Activated CD8-positive, alpha-beta memory T cell treated with anti-CD3 and anti-CD28 coated beads, Interleukin-2, amount 50 U/mL, for 48 hours (primary cell): Measurements from ENCODE around the gene AXIN1.
"Not testable (repeated sequence)": the region's sequence is repeated elsewhere in the genome, so short reads cannot be mapped to it uniquely, and the experiment has no call there.

Source experiments
- DNase-seq: peaks from one replicate; pipeline ENCODE4 v3.0.0-alpha.2; 2020

AXIN1 gene, protein sequence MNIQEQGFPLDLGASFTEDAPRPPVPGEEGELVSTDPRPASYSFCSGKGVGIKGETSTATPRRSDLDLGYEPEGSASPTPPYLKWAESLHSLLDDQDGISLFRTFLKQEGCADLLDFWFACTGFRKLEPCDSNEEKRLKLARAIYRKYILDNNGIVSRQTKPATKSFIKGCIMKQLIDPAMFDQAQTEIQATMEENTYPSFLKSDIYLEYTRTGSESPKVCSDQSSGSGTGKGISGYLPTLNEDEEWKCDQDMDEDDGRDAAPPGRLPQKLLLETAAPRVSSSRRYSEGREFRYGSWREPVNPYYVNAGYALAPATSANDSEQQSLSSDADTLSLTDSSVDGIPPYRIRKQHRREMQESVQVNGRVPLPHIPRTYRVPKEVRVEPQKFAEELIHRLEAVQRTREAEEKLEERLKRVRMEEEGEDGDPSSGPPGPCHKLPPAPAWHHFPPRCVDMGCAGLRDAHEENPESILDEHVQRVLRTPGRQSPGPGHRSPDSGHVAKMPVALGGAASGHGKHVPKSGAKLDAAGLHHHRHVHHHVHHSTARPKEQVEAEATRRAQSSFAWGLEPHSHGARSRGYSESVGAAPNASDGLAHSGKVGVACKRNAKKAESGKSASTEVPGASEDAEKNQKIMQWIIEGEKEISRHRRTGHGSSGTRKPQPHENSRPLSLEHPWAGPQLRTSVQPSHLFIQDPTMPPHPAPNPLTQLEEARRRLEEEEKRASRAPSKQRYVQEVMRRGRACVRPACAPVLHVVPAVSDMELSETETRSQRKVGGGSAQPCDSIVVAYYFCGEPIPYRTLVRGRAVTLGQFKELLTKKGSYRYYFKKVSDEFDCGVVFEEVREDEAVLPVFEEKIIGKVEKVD

DNA sequence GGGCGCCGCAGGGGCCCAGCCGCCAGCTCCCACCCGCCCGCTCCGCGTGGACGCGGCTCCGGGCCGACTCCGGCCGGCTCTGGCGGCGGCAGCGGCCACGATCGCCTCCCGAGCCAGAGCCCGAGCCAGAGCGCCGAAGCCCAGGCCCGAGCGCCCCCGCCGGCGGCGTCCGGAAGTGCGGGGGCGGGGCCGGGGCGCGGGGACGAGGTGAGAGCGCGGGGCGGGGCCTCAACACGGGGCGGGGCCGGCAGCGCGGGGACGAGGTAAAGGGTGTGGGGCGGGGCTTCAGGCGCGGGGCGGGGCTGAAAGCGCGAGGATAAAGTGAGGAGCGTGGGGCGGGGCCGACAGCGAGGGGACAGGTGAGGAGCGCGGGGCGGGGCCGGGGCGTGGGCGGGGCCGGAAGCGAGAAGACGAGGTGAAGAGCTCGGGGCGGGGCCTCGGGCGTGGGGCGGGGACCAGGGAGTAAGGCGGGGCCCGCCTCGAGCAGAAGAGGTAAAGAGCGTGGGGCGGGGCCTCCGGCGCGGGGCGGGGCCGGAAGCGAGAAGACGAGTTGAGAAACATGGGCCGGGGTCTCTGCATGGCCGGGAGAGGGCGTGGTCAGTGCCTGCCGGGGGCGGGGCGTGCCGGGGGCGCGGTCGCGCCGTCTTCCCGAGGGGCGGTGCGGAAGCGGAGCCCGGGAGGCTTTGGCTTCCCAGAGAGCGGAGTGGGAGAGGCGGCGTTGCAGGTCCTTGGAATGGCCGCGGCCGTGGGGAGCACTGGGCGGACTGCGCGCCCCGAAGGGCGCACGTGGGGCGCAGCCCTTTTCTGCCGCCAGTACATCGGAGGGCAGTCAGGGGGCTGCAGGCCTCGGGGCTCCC is at the start of gene AXIN1:
TSS of gene AXIN1 (minus strand) at position 177 of the 857 bp plus-strand sequence. CDS start 5,698 bp downstream, outside the sequence.
- peak; percentile 100 for DNase-seq

DNA sequence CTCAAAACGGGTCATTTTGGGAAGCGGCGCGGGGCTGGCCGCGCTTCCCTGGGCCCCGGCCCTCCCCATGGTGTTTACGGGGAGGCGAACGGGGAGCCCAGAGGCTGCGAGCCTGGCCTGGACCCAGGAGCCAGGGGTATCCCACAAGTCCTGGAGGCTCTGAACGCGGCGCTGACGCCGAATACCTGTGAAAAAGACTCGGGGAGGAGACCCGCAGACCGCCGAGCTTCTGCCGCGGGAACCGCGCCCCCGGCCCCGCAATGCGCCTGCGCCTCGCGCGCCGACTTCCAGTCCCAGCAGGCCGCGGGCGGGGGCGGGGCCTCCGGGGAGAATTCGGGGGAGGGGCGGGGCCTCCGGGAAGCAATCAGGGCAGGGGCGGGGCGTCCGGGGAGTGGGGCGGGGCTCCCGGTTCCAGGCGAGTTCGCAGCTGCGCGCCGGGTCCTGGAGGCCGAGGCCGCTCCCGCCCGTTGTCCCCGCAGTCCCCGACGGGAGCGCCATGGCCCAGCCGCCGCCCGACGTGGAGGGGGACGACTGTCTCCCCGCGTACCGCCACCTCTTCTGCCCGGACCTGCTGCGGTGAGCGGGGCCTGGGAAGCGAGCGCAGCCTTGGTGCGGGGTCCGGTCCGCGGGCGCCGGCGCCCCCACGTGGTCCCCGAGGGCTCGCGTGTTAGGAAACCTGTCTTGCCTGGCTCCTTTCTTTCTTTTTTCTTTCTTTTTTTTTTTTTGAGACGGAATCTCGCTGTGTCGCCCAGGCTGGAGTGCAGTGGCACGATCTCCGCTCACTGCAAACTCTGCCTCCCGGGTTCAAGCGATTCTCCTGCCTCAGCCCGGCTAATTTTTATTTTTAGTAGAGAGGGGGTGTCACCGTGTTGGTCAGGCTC is 49.2 kb upstream of the AXIN1 start, which contains the start of gene DECR2:
TSS of gene DECR2 (plus strand) at position 418 of the 881 bp plus-strand sequence. CDS start at position 497, 79 bp downstream.
- peak; percentile 99 for DNase-seq

DNA sequence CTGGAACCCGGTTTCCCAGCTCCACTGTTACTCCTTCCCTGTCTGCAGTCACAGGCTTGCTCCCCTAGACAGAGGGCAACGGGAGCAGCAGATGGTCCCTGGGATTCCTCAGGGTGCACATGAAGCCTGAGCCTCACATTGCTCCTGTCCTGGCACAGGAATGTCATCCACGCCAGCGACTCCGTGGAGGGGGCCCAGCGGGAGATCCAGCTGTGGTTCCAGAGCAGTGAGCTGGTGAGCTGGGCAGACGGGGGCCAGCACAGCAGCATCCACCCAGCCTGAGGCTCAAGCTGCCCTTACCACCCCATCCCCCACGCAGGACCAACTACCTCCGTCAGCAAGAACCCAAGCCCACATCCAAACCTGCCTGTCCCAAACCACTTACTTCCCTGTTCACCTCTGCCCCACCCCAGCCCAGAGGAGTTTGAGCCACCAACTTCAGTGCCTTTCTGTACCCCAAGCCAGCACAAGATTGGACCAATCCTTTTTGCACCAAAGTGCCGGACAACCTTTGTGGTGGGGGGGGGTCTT is 47.6 kb upstream of the AXIN1 start:
- no peak for DNase-seq

DNA sequence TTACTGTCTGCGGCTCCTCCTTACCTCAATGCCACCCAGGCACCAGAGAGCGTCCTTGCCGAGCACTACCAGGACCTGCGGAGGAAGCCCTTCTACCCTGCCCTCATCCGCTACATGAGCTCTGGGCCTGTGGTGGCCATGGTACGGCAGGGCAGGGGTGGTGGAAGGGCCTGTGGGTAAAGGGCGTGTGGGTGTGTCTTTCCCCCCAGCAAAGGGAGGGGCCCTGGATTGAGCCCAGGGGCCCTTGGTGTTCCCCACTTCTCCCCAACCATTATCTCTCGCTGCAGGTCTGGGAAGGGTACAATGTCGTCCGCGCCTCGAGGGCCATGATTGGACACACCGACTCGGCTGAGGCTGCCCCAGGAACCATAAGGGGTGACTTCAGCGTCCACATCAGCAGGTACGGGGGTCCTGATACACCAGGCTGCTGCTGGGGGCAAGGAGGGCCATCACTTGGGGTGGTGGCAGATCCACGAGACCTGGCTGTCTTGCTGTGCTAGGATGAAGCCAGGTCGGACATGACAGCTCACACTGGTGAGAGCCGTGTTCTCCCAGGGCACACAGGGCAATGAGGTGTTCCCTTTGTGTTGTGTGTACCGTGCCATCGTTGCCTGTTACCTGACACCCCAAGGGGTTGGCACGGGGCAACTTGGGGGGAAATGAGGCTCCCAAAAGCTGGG is 47.0 kb upstream of the AXIN1 start:
- DNase-seq = no peak

DNA sequence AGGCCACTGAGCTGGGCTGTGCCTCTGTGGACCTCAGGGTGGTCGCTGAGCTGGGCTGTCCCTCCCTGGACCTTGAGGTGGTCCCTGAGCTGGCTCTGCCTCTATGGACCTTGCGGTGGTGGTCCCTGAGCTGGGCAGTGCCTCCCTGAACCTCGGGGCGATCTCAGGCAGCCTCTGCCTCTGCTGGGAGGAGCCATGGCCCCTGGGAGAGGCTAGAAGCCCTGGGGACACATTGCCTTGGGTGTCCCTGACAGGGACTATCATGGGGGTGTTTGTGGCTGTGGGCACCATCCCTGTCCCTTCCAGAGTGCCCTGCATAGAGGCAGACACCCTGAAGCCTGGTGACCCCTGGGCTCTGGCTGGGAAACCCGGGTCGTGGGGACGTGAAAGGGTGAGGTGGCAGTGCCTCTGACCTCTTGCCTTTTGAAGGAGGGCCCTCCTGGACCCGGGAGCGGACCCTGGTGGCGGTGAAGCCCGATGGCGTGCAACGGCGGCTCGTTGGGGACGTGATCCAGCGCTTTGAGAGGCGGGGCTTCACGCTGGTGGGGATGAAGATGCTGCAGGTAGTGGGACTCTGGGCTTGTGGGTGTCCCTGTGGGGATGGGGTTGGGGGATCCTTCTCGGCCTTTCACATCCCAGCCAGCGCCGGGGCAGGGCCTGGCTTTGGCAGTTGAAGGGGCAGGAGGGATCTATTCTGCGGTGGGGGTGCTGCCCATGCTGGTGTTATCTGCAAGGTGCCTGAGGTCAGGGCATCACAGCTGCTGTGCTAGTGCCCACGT is 46.2 kb upstream of the AXIN1 start:
- DNase-seq = no peak

DNA sequence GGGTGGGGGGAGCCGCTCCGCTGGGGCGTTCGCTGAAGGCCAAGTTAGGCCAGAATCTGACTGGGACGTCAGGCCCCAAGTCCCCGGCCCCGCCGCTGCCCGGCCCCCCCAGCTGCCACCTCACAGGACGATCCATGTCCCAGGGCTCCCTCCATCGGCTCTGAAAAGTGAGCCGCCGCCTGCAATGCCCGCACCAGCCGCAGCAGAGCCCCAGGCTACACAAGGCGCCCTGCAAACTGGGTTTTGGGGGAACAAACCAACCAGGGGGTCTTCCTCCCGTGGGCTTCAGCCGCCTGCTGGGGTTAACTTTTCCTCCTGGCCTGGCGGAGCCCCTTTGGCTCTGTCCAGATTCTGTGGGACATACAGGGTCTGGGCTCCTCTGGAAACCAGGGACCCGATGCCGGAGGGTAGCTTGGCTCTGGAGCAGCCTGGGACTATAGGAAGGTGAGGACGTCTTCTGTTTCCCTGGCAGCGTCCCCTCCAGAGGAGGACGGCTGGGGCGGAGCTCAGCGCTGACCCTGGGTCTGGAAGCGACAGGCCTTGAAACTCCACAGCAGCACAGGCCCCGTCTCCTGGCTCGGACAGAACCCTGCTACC is 45.3 kb upstream of the AXIN1 start:
- DNase-seq = no peak

DNA sequence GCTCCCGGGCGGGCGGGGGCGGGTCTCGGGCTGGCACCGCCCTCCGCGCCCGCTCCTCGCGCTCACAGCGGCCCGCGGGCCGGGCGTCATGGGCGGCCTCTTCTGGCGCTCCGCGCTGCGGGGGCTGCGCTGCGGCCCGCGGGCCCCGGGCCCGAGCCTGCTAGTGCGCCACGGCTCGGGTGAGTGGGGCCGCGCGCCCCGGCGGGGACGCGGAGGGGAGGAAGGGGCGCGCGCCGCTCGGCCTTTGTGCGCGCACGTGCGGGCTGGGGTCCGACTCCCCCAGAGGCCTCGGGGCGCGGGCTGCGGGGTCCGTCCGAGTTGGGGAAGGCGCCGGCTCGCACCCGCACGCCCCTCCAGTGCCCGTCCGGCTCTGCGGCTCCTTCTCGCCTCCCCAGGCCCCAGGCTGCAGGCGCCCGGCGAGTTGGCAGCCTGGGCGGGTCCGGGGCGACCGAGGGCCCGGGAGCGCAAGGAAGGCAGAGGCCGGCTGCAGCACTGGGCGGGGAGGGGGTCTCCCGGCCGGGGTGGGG is 44.7 kb upstream of the AXIN1 start, which contains the start of gene NME4:
TSS of gene NME4 (plus strand) at position 65 of the 527 bp plus-strand sequence. CDS start at position 89, 24 bp downstream.
- DNase-seq = no peak

DNA sequence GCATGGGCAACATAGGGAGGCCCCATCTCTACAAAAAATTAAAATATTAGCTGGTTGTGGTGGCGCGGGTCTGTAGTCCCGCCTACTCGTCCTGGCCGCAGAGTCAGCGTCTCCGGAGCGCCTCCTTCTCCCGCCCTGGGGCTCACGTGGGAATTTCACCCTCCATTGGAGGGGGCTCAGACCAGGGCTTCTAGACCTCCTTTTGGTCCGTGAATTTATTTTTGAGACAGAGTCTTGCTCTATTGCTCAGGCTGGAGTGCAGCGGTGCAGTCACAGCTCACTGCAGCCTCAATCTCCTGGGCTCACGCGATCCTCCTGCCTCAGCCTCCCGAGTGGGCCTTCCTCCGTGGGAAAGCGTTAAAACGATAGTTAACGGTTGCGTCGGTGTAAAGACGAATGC is 44.1 kb upstream of the AXIN1 start:
- DNase-seq = no peak

DNA sequence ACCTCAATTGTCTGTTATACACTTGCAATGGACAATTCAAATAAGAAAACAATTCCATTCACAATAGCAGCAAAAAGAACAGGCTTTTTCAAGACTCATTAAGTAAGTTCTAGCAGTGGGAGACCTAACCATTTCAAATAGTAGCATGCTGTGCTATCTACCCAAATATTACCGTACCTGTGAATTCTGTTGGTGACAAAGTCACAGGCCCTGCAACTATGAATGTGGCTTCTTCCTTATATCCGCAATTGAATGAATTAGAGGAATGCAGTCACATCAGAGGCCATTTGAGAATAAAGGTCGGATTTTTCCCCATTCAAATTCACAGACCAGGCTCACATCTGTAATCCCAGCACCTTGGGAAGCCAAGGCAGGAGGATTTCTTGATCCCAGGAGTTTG is 43.7 kb upstream of the AXIN1 start:
- no peak for DNase-seq

DNA sequence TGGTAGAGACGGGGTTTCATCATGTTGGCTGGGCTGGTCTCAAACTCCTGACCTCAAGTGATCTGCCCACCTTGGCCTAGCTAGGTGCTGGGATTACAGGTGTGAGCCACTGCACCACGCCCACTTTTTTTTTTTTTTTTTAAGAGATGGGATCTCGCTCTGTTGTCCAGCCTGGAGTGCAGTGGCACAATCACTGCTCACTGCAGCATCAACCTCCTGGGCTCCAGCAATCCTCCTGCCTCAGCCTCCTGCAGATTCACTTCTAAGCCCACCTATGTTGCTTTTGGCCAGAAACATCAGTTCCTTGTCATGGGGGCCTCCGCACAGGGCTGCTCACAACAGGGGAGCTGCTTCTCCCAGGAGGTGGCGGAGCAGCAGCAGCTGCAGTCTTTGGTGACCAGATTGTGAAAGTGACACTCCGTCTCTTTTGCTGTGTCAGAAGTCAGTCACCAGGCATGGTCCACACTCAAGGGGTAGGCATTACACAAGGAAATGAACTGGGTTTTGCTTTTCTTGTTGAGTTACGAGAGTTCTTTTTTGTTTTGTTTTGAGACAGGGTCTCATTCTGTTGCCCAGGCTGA is 40.0 kb upstream of the AXIN1 start:
- DNase-seq = no peak

DNA sequence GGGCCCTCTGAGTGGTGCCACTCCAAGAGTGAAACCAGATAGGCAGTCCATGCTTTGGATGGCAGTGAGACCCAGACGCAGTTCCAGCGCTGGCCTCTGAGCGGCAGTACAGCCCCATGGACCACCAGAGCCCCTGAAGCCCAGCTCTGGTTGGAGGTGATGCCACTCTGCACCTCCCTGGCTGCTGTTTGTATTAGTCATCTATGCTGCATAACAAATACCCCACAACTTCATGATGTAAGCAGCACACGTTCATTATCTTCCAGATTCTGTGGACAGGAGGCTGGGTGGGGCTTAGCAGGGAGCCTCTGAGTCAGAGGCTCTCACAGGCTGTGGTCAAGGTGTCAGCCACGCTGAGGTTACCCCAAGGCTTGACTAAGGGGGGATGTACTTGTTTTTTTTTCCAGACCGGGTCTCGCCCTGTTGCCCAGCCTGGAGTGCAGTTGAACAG is 39.4 kb upstream of the AXIN1 start:
- peak; percentile 94 for DNase-seq

DNA sequence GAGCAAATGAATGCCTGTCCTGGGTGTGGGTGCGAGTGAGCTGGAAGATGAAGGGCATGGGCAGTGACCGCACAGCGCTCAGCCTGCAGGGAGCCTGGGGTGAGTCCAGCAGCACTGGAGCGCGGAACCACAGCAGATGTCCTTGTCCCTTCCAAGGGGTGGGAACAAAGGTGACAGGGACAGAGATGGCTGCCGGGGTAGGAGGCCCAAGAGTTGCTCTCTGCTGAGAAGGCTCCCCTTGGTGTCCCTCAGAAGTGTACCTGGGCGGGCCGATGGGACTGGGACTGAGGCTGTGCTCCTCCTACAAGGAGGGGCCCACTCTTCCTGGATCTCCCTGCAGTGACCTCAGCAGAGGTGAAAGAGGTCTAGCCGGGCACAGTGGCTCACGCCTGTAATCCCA is 36.8 kb upstream of the AXIN1 start:
- DNase-seq = no peak

DNA sequence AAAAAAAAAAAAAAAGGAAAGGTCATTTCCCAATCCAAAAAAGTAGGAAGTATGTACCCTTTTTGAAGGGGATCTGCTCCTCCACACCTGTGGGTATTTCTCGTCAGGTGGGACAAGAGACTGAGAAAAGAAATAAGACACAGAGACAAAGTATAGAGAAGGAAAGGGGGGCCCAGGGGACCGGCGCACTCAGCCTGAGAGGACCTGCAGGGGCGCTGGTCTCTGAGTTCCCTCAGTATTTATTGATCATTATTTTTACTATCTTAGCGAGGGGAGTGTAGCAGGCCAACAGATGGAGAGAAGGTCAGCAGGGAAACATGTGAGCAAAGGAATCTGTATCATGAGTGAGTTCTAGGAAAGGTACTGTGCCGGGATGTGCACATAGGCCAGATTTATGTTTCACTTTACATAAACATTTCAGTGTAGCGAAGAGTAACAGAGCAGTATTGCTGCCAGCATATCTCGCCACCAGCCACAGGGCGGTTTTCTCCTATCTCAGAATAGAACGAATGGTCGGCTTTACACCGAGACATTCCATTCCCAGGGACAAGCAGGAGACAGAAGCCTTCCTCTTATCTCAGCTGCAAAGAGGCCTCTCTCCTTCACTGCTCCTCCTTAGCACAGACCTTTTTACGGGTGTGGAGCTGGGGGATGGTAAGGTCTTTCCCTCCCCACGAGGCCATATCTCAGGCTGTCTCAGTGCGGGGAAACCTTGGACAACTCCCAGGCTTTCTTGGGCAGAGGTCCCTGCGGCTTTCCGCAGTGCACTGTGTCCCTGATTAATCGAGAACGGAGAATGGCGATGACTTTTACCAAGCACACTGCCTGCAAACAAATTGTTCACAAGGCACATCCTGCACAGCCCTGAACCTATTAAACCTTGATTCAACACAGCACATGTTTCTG is 35.5 kb upstream of the AXIN1 start:
- not testable (repeated sequence) for DNase-seq

DNA sequence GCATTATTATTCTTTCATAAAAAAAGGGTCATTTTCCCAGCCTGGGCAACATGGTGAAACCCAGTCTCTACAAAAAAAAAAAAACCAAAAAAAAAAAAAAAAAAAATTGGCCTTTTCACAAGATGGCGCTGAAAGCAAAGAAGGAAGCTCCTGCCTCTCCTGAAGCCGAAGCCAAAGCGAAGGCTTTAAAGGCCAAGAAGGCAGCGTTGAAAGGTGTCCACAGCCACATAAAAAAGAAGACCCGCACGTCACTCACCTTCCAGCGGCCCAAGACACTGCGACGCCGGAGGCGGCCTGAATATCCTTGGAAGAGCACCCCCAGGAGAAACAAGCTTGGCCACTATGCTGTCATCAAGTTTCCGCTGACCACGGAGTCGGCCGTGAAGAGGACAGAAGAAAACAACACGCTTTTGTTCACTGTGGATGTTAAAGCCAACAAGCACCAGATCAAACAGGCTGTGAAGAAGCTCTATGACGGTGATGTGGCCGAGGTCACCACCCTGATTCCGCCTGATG is 34.2 kb upstream of the AXIN1 start:
- DNase-seq = no peak

DNA sequence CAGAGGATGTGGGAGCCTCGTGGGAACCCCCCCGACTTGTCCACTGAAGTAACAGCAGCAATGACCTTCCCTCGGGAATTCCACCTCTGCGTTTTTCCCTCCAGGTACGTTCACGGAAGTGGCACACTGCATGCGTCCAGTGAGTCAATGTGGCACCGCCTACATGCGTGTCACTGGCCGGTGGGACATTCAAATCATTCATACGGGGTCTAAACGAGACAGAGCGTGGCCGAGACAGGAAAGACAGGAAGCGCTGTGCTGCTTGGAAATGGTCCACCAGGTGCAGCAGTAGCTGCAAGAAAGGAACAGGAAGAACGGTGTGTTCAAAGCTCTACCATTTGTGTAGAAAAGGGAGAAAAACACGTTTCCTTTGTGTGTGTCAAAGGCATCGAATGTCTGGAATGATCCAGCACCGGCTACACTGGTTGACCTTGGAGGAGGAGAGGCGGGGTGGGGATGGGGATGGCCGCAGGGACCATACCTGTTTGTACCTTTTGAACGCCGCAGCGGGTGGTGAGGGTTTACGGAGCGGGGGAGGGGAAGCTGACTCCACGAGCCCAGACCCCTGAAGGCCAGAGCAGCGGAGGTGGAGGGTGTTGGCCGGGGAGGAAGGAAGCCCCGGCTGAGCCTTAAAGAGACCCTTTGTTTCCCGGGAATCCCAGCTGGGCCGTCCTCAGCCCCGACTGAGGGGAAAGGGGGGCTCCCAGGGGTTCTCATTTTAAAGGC is 31.0 kb upstream of the AXIN1 start:
- DNase-seq = no peak
